Nephron (organoid): ENCODE data around the gene LOX.
A peak's percentile ranks its signal among the peaks of the same experiment; 100 is the strongest.

Experiments
- H3K27ac Mint-ChIP-seq, 3 experiments: 2 replicates each; pipeline ENCODE4 v1.8.0; 2020; ENCODE audit warnings: mixed read lengths in 3 of 3, mild to moderate bottlenecking in 2 of 3, moderate library complexity in 1 of 3
- H3K27me3 Mint-ChIP-seq: 2 replicates; pipeline ENCODE4 v1.8.0; 2021; ENCODE audit warnings: low read depth, mild to moderate bottlenecking, moderate library complexity, mixed read lengths
- H3K36me3 Mint-ChIP-seq: 2 replicates; pipeline ENCODE4 v1.8.0; 2020; ENCODE audit warnings: low read depth, mixed read lengths
- H3K4me1 Mint-ChIP-seq: 2 replicates; pipeline ENCODE4 v1.8.0; 2020; ENCODE audit warnings: mixed read lengths
- H3K4me3 Mint-ChIP-seq, 3 experiments: 2 replicates each; pipeline ENCODE4 v1.8.0; 2020; ENCODE audit warnings: mild to moderate bottlenecking in 3 of 3, mixed read lengths in 3 of 3, moderate library complexity in 2 of 3
- H3K9me3 Mint-ChIP-seq: 2 replicates; pipeline ENCODE4 v1.8.0; 2020; ENCODE audit warnings: mixed read lengths
- CTCF ChIP-seq, 3 experiments: fragments of 200-600 bp; sonication (generic); IDR thresholded peaks; one replicate each; pipeline ENCODE4 v1.5.0; 2021; ENCODE audit warnings: antibody characterized with exemption in 3 of 3; ENCODE audit not compliant: unreplicated experiment in 3 of 3

The LOX gene

GRCh38 chr5:122077366-122078115, 518 bp downstream of the LOX start:
- peak overlapping the region; percentile 67 to 98 (median 93) for H3K27ac Mint-ChIP-seq
- peaks cover 29% of the 10 kb centered on the region for H3K4me1 Mint-ChIP-seq
- no peaks in the 10 kb centered on the region for H3K9me3 Mint-ChIP-seq
- no peaks in the 10 kb centered on the region for H3K36me3 Mint-ChIP-seq
- no peak for TF ChIP-seq CTCF (IDR thresholded peaks at IDR 0.05; ENCODE audit: unreplicated experiment in 3 of 3)
- H3K4me3 Mint-ChIP-seq: peak overlapping the region; percentile 87 to 94 (median 91)
- H3K27me3 Mint-ChIP-seq: peaks cover 17% of the 10 kb centered on the region

GRCh38 chr5:122076669-122077365, 1.2 kb downstream of the LOX start:
- no peaks in the 10 kb centered on the region for H3K36me3 Mint-ChIP-seq
- H3K27me3 Mint-ChIP-seq: peaks cover 17% of the 10 kb centered on the region
- peak overlapping the region; percentile 87 to 94 (median 91) for H3K4me3 Mint-ChIP-seq
- H3K4me1 Mint-ChIP-seq: peaks cover 29% of the 10 kb centered on the region
- peak overlapping the region; percentile 11 to 93 (median 38) for H3K27ac Mint-ChIP-seq
- no peaks in the 10 kb centered on the region for H3K9me3 Mint-ChIP-seq
- peak; percentile 68 to 84 (median 74) for TF ChIP-seq CTCF (IDR thresholded peaks at IDR 0.05; ENCODE audit: unreplicated experiment in 3 of 3)

GRCh38 chr5:122076050-122076461, 2.0 kb downstream of the LOX start:
- H3K4me3 Mint-ChIP-seq: peak overlapping the region; percentile 87 to 94 (median 91)
- H3K27ac Mint-ChIP-seq: peak overlapping the region in 1 of 3 experiments; percentile 93
- TF ChIP-seq CTCF (IDR thresholded peaks at IDR 0.05; ENCODE audit: unreplicated experiment in 3 of 3): no peak
- H3K4me1 Mint-ChIP-seq: peaks cover 29% of the 10 kb centered on the region
- H3K27me3 Mint-ChIP-seq: peaks cover 17% of the 10 kb centered on the region
- no peaks in the 10 kb centered on the region for H3K36me3 Mint-ChIP-seq
- H3K9me3 Mint-ChIP-seq: no peaks in the 10 kb centered on the region

GRCh38 chr5:122073864-122074263, 4.2 kb downstream of the LOX start:
- TF ChIP-seq CTCF (IDR thresholded peaks at IDR 0.05; ENCODE audit: unreplicated experiment in 3 of 3): no peak
- H3K4me3 Mint-ChIP-seq: no peak overlapping the region
- peaks cover 26% of the 10 kb centered on the region for H3K4me1 Mint-ChIP-seq
- no peak overlapping the region for H3K27ac Mint-ChIP-seq
- peaks cover 17% of the 10 kb centered on the region for H3K27me3 Mint-ChIP-seq
- H3K9me3 Mint-ChIP-seq: no peaks in the 10 kb centered on the region
- H3K36me3 Mint-ChIP-seq: no peaks in the 10 kb centered on the region

- no peak for TF ChIP-seq CTCF (IDR thresholded peaks at IDR 0.05; ENCODE audit: unreplicated experiment in 3 of 3)
- peaks cover 13% of the 10 kb centered on the region for H3K27me3 Mint-ChIP-seq
- no peaks in the 10 kb centered on the region for H3K9me3 Mint-ChIP-seq
- peak overlapping the region in 1 of 3 experiments; percentile 40 for H3K27ac Mint-ChIP-seq
- peaks cover 19% of the 10 kb centered on the region for H3K4me1 Mint-ChIP-seq
- H3K4me3 Mint-ChIP-seq: peak overlapping the region in 1 of 3 experiments; percentile 1
- no peaks in the 10 kb centered on the region for H3K36me3 Mint-ChIP-seq
Observed at GRCh38 chr5:122073018-122073417, 5.0 kb downstream of the LOX start.
